VCaP (cell line): ENCODE data around the gene DYNC1I2.
"Not testable (repeated sequence)": the region's sequence is repeated elsewhere in the genome, so short reads cannot be mapped to it uniquely, and the experiment has no call there.

ENCODE experiments used
- H3K27ac ChIP-seq: fragments of 450-650 bp; 2 replicates; pipeline ENCODE4 v1.5.1; 2017
- CTCF ChIP-seq: fragments of 450-650 bp; conservative IDR thresholded peaks from 2 replicates; pipeline ENCODE4 v1.5.1; 2017; ENCODE audit warnings: mild to moderate bottlenecking, moderate library complexity

DYNC1I2 gene

DNA sequence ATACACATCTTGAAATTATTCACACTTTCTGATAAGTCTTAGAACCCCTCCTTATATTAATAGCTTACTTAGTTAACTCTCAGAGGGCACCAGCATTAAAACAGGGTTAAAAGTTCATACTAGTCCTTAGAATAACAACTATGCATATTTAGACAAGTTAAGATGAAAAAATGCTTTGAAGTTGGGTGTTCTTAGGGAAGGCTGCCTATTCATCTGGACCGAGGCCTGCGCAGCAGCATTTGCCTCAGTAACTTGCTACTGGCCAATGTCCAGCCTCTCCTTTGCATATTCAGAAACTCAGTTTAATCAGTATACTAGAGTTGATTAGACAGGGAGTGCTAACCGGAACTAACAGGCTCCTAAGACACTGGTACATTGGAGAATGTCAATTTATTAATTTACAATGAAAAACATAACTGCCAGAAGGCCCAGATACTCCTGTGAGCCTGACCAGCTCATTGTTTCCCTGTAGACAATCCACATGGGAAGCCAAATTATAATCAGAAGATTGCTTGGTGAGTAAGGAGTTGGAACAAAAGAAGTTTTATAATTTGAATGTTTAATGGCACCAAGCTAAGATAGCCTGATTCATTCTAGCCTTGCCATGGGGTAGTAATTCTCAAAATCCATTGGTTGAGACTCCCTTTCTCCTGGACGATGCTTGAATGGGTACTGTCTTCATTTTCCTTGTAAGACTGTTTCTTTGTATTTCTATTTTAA, 48.9 kb downstream of the DYNC1I2 start:
- no peak for TF ChIP-seq CTCF
- no peak overlapping the region for H3K27ac ChIP-seq

- H3K27ac ChIP-seq: no peak overlapping the region
- TF ChIP-seq CTCF: no peak
Observed at GRCh38 chr2:171741189-171741588, 53.9 kb downstream of the DYNC1I2 start.

- no peak overlapping the region for H3K27ac ChIP-seq
Observed at GRCh38 chr2:171742760-171743159, 55.5 kb downstream of the DYNC1I2 start.

DNA sequence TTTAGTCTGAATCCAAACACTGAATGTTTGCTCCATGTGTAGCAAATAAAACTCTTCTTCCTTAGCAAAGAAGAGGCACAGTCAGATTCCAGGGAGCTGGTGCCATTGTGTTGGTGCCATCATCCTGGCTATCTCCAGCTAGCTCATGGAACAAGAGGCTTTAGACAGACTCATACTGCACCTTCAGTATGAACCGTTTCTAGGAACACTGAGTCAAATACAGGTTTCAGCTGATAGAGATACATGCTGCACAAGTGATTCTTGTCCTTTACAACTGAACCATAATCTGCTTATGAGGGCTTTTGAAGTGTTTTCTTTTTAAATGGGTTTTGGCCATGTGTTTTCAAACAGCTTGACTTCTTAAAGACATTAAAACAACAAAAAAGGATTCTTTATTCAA, 57.9 kb downstream of the DYNC1I2 start:
- no peak overlapping the region for H3K27ac ChIP-seq
- TF ChIP-seq CTCF: no peak

More at GRCh38 chr2:171742760-171743159, 55.5 kb downstream of the DYNC1I2 start:
- no peak for TF ChIP-seq CTCF

DNA sequence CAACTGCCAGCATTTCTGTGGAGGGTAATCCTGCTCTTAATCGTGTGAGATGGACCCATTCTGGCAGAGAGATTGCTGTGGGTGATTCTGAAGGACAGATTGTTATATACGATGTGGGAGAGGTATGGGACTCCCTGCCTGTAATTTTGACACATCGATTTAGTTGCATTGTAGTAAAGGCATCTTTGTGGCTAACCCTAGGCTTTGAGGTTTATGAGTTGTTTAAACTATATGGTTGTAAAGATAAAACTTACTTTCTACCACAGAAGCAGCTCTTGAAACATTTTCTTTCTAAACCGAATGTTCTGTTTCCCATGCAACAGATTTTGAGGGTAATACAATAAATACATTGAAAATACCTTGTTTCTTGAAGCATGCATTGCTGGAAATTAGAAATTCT, 58.5 kb downstream of the DYNC1I2 start:
- no peak for TF ChIP-seq CTCF

DNA sequence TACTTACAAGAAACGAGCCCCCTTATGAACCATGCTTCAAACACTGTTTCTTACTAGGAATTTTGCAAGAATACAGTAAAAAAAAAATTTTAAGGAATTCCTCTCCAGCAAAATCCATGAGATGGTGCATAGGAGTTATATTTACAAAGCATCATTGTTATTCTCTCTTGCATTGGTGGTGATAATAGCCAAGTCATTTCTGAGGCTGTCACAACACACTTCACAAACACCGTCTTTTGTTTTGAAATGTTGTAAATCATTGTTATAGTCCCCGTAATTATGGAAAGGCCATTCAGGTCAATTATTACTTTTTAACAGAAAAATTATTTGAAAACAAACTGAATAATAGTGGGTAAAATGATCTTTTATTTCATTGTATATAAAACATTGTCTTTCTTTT, 60.1 kb downstream of the DYNC1I2 start:
- TF ChIP-seq CTCF: no peak
- no peak overlapping the region for H3K27ac ChIP-seq

More for the DNA sequence above, 58.5 kb downstream of the DYNC1I2 start:
- no peak overlapping the region for H3K27ac ChIP-seq

- no peak overlapping the region for H3K27ac ChIP-seq
- no peak for TF ChIP-seq CTCF
Observed at GRCh38 chr2:171754254-171754939, 67.1 kb downstream of the DYNC1I2 start.

DNA sequence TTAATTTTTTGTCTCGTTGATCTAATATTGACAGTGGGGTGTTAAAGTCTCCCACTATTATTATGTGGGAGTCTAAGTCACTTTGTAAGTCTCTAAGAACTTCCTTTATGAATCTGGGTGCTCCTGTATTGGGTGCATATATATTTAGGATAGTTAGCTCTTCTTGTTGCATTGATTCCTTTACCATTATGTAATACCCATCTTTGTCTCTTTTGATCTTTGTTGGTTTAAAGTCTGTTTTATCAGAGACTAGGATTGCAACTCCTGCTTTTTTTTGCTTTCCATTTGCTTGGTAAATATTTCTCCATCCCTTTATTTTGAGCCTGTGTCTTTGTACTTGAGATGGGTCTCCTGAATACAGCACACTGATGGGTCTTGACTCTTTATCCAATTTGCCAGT, 71.5 kb downstream of the DYNC1I2 start:
- not testable (repeated sequence) for H3K27ac ChIP-seq

DNA sequence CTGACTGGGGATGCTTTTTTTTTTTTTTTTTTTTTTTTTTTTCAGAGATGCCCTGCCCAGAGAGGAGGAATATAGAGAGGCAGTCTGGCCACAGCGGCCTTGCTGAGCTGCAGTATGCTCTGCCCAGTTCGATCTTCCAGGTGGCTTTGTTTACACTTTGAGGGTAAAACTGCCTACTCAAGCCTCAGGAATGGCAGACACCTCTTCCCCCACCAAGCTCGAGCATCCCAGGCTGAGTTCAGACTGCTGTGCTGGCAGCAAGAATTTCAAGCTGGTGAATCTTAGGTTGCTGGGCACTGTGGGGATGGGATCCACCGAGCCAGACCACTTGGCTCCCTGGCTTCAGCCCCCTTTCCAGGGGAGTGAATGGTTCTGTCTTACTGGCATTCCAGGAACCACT, 73.9 kb downstream of the DYNC1I2 start:
- not testable (repeated sequence) for H3K27ac ChIP-seq
